Transverse colon (tissue), 3 donors: ENCODE results near the gene USP34.

Source experiments
- CTCF ChIP-seq, 5 experiments: fragments of 200-600 bp in 3 of 5; fragments of 450-650 bp in 2 of 5; sonication (generic) in 3 of 5; IDR thresholded peaks; 1 replicate in 2 of 5; 2 replicates in 3 of 5; pipeline ENCODE4 v1.5.1; 2016 to 2017; ENCODE audit warnings: antibody characterized with exemption in 5 of 5, inconsistent platforms in 3 of 5, mild to moderate bottlenecking in 2 of 5, moderate library complexity in 1 of 5
- EP300 ChIP-seq: sonication (generic); formaldehyde crosslinking; IDR thresholded peaks from one replicate; pipeline ENCODE4 v1.6.1; 2017; ENCODE audit warnings: antibody characterized with exemption, low read depth

DNA sequence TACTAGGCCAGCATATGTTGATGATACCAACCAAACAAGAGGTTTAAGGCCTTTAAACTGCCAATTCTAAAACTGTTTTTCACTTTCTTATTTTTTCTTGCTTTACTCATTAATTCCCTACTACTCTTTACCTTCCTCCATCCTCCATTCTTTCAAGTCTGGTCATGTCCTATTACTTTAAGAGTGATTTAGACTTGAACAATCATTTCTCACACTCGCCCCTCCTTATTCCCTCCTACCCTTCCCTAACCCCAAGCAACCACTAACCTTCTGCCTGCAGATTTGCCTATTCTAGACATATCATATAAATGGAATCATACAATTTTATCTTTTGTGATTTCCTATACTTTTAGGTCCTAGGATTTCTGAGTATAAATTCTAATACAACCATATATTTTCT lies 127.7 kb downstream of the USP34 start:
- no peak for TF ChIP-seq CTCF (IDR thresholded peaks at IDR 0.05)
- no peak for TF ChIP-seq EP300
